Nephron (organoid): ENCODE data around the gene ANGPTL8.

Experiments used
- H3K27ac Mint-ChIP-seq, 3 experiments: 2 replicates each; pipeline ENCODE4 v1.8.0; 2020; ENCODE audit warnings: mixed read lengths in 3 of 3, mild to moderate bottlenecking in 2 of 3, moderate library complexity in 1 of 3
- H3K27me3 Mint-ChIP-seq: 2 replicates; pipeline ENCODE4 v1.8.0; 2021; ENCODE audit warnings: low read depth, mild to moderate bottlenecking, moderate library complexity, mixed read lengths
- H3K36me3 Mint-ChIP-seq: 2 replicates; pipeline ENCODE4 v1.8.0; 2020; ENCODE audit warnings: low read depth, mixed read lengths
- H3K4me1 Mint-ChIP-seq: 2 replicates; pipeline ENCODE4 v1.8.0; 2020; ENCODE audit warnings: mixed read lengths
- H3K4me3 Mint-ChIP-seq, 3 experiments: 2 replicates each; pipeline ENCODE4 v1.8.0; 2020; ENCODE audit warnings: mild to moderate bottlenecking in 3 of 3, mixed read lengths in 3 of 3, moderate library complexity in 2 of 3
- H3K9me3 Mint-ChIP-seq: 2 replicates; pipeline ENCODE4 v1.8.0; 2020; ENCODE audit warnings: mixed read lengths
- TF ChIP-seq, protein P1 (sequence below), 3 experiments: fragments of 200-600 bp; sonication (generic); IDR thresholded peaks; one replicate each; pipeline ENCODE4 v1.5.0; 2021; ENCODE audit warnings: antibody characterized with exemption in 3 of 3; ENCODE audit not compliant: unreplicated experiment in 3 of 3

ANGPTL8 gene

DNA sequence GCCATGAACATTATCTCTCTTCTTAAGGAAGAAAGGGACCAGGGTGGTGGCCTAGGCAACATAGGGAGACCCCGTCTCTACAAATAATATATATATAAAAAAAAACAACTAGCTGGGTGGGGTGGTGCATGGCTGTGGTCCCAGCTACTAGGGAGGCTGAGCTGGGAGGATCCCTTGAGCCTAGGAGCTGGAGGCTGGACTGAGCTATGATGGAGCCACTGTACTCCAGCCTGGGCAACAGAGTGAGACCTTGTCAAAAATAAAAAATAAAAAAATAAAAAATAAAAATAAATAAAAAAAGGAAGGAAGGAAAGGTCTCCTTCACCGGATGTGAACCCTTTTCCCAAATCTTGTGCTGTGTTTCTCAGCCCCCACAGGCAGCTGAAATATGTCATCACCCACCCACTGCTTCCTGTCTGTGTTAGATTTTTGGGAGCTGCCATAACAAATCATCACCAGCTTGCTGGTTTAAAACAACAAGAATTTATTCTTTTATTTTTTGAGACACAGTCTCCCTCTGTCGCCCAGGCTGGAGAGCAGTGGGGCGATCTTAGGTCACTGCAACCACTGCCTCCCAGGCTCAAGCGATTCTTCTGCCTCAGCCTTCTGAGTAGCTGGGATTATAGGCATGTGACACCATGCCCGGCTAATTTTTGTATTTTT lies 47.0 kb downstream of the ANGPTL8 start:
- TF ChIP-seq, protein P1, sequence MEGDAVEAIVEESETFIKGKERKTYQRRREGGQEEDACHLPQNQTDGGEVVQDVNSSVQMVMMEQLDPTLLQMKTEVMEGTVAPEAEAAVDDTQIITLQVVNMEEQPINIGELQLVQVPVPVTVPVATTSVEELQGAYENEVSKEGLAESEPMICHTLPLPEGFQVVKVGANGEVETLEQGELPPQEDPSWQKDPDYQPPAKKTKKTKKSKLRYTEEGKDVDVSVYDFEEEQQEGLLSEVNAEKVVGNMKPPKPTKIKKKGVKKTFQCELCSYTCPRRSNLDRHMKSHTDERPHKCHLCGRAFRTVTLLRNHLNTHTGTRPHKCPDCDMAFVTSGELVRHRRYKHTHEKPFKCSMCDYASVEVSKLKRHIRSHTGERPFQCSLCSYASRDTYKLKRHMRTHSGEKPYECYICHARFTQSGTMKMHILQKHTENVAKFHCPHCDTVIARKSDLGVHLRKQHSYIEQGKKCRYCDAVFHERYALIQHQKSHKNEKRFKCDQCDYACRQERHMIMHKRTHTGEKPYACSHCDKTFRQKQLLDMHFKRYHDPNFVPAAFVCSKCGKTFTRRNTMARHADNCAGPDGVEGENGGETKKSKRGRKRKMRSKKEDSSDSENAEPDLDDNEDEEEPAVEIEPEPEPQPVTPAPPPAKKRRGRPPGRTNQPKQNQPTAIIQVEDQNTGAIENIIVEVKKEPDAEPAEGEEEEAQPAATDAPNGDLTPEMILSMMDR (IDR thresholded peaks at IDR 0.05; ENCODE audit: unreplicated experiment in 3 of 3), result no peak
- Mint-ChIP-seq H3K36me3 (no peaks in the 10 kb centered on the region), H3K27ac (peak overlapping the region in 1 of 3 experiments; percentile 80), H3K9me3 (no peaks in the 10 kb centered on the region), H3K4me3 (no peak overlapping the region), H3K27me3 (no peaks in the 10 kb centered on the region), H3K4me1 (peaks cover 26% of the 10 kb centered on the region)

DNA sequence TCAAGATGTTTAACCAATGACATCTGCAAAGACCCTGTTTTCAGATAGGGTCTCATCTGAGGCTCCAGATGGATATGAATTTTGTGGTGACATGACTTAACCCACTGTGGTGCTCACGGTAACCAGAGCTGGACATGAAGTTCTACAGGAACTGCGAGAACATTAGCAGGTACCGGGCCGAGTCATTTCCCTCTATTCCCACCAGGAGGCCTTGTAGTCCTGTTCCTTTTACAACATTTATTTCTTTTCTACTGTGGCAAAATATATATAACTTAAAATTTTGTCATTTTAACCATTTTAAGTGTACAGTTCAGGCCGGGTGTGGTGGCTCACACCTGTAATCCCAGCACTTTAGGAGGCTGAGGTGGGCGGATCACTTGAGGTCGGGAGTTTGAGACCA lies 48.9 kb downstream of the ANGPTL8 start:
- TF ChIP-seq, protein P1 (IDR thresholded peaks at IDR 0.05; ENCODE audit: unreplicated experiment in 3 of 3), result peak; percentile 35 to 47 (median 46)
- H3K4me1 Mint-ChIP-seq, result peaks cover 17% of the 10 kb centered on the region
- no peaks in the 10 kb centered on the region for H3K27me3 Mint-ChIP-seq
- H3K9me3 Mint-ChIP-seq, result no peaks in the 10 kb centered on the region
- H3K36me3 Mint-ChIP-seq, result no peaks in the 10 kb centered on the region
- H3K4me3 Mint-ChIP-seq, result no peak overlapping the region
- peak overlapping the region in 2 of 3 experiments; percentile 23 to 51 for H3K27ac Mint-ChIP-seq

DNA sequence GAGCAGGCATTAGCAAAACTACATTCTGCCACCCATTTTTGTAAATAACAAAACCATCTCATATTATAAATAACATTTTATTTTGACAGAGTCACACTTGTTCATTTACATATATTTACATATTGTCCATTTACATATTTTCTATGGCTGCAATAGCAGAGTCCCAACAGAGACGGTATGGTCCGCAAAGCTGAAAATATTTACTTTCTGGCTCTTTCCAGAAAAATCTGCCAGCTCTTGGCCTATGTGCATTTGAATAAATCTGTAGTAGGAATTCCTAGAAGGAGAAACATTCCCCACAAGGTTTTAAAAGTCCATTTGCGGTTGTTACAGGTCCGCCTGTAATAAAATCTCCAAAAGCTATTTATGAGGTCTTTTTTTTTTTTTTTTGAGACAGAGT lies 50.8 kb downstream of the ANGPTL8 start:
- Mint-ChIP-seq H3K27ac (no peak overlapping the region), H3K4me3 (no peak overlapping the region), H3K27me3 (peaks cover 4% of the 10 kb centered on the region), H3K9me3 (no peaks in the 10 kb centered on the region), H3K36me3 (no peaks in the 10 kb centered on the region), H3K4me1 (peaks cover 17% of the 10 kb centered on the region)
- TF ChIP-seq, protein P1 (IDR thresholded peaks at IDR 0.05; ENCODE audit: unreplicated experiment in 3 of 3), result no peak

DNA sequence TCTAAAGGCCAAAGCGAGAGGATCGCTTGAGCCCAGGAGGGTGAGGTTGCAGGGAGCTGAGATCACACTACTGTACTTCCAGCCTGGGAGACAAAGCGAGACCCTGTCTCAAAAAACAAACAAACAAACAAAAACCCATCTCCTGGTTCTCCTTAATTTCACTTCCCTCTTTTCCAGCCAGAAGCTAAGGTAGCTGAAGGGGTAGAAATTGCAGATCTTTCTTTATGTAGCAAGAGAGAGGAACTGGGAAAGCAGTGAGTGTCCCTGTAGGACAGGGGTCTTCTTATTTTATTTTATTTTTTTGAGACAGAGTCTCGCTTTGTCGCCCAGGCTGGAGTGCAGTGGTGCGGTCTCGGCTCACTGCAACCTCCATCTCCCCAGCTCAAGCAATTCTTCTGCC lies 52.0 kb downstream of the ANGPTL8 start:
- H3K27me3 Mint-ChIP-seq, result peaks cover 4% of the 10 kb centered on the region
- H3K27ac Mint-ChIP-seq, result no peak overlapping the region
- TF ChIP-seq, protein P1 (IDR thresholded peaks at IDR 0.05; ENCODE audit: unreplicated experiment in 3 of 3), result no peak
- no peaks in the 10 kb centered on the region for H3K36me3 Mint-ChIP-seq
- no peak overlapping the region for H3K4me3 Mint-ChIP-seq
- H3K4me1 Mint-ChIP-seq, result peaks cover 21% of the 10 kb centered on the region
- H3K9me3 Mint-ChIP-seq, result no peaks in the 10 kb centered on the region
